ENCODE measurements around the gene ABCG5.

Gene ABCG5

DNA sequence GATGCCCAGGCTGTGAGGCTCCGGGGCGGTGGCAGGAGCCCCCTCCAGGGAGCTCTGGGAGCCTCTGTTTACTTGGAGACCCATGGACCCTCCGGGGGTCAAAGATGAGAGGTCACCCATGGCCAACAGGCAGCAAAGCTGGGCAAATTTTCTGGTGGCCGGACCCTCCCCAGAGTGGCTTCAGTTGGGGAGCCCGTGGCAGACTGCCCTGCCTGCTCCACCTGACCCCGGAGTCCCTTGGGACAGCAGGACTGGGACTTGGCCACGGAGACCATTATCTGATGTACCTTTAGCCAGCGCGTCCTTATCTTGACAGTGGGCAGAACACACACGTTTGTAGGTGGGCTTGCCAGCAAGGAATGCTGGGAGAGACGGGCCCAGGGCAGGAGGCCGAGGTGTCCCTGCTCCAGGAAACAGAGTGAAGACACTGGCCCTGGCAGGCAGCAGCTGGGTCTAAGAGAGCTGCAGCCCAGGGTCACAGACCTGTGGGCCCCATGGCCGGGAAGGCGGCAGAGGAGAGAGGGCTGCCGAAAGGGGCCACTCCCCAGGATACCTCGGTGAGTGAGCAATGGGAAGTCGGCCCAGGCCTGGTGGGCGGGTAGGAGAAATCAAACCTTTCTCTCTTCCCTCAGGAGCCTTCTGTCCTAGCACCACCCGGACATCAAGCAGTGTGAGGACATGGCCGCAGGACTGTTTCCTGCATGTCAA is at the start of gene ABCG5, which contains the start of gene ABCG8:
ABCG5 (minus strand) TSS at position 280 of the 708 bp plus-strand sequence; CDS start at position 120, 160 bp downstream.
ABCG8 (plus strand) TSS at position 412 of the 708 bp plus-strand sequence; CDS start at position 495, 83 bp downstream.
- no peaks in the 10 kb centered on the region for H3K27me3 ChIP-seq (ENCODE audit: insufficient read depth, insufficient read length)
- TF ChIP-seq YY1 (IDR thresholded peaks at IDR 0.05; ENCODE audit: insufficient read depth, insufficient read length) (no peak), ZNF274 (IDR thresholded peaks at IDR 0.05; ENCODE audit: low read depth, low read length) (no peak), SUZ12 (IDR thresholded peaks at IDR 0.05; ENCODE audit: extremely low read depth, insufficient read depth, insufficient read length) (no peak)

DNA sequence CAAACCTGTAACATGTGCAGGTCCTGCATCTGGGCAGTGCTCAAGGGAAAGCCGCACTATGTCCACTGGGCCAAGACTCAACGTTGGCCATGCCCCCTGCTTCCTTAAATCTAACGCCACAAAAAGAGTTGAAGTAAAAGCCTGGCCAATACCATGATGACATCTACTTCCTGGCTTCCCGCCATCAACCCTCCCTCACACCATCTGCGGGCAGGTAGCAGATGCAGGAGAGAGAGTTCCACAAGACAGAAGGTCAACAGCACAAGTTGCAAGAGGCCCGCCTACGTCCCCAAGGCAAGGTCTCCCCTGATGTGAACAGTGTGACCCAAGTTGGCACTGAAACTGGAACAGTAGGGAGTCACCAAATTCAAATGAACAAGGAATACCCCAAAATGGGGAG is 48.5 kb upstream of the ABCG5 start:
- DNase-seq (ENCODE audit: low read depth, low spot score), result no peak
- Histone ChIP-seq H3K4me1 (ENCODE audit: insufficient read depth, insufficient read length) (no peaks in the 10 kb centered on the region), H3K9me3 (ENCODE audit: insufficient read depth, low read length) (no peaks in the 10 kb centered on the region), H3K36me3 (ENCODE audit: insufficient read depth, insufficient read length, low read length) (peaks cover 61% of the 10 kb centered on the region), H3K4me3 (ENCODE audit: insufficient read length, low read depth) (no peak overlapping the region), H3K27me3 (ENCODE audit: insufficient read depth, insufficient read length) (no peaks in the 10 kb centered on the region), H3K9ac (ENCODE audit: insufficient read length, low read depth) (no peak overlapping the region)
- TF ChIP-seq YY1 (IDR thresholded peaks at IDR 0.05; ENCODE audit: insufficient read depth, insufficient read length) (no peak), ZNF274 (IDR thresholded peaks at IDR 0.05; ENCODE audit: low read depth, low read length) (no peak), SUZ12 (IDR thresholded peaks at IDR 0.05; ENCODE audit: extremely low read depth, insufficient read depth, insufficient read length) (no peak)

More for the DNA sequence above, at the start of gene ABCG5, which contains the start of gene ABCG8:
- H3K4me1 ChIP-seq (ENCODE audit: insufficient read depth, insufficient read length), result no peaks in the 10 kb centered on the region
- no peaks in the 10 kb centered on the region for H3K9me3 ChIP-seq (ENCODE audit: insufficient read depth, low read length)
- no peak within 1 kb of the TSS for H3K4me3 ChIP-seq (ENCODE audit: insufficient read length, low read depth)
- no peaks in the 10 kb centered on the region for H3K36me3 ChIP-seq (ENCODE audit: insufficient read depth, insufficient read length, low read length)
- H3K9ac ChIP-seq (ENCODE audit: insufficient read length, low read depth), result no peak within 1 kb of the TSS
- no peak for DNase-seq (ENCODE audit: low read depth, low spot score)

DNA sequence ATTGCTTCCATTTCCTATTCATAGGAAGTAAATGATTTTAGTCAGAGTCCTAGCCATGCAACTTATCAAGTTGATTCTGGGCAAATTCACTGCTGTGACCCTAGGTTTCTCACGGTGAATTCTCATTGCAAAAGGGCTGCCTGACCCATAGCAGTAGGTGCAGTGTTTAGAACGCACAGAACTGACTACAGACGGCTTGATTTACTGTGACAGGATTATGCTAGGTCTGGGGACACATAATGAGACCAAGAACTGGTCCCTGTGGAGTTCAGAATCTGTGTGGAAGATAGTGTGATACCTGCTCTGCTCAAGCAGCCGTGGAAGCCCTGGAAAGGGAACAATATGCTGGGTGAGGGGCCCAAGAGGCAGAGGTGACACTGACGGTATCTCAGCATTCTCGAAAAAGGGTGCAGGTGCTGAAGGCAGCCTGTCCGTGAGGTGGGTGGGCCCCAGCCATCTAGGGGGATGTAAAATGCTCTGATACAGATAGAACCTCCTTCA is 46.5 kb upstream of the ABCG5 start:
- Histone ChIP-seq H3K9me3 (ENCODE audit: insufficient read depth, low read length) (no peaks in the 10 kb centered on the region), H3K27me3 (ENCODE audit: insufficient read depth, insufficient read length) (no peaks in the 10 kb centered on the region), H3K9ac (ENCODE audit: insufficient read length, low read depth) (no peak overlapping the region), H3K4me3 (ENCODE audit: insufficient read length, low read depth) (no peak overlapping the region), H3K36me3 (ENCODE audit: insufficient read depth, insufficient read length, low read length) (peaks cover 45% of the 10 kb centered on the region), H3K4me1 (ENCODE audit: insufficient read depth, insufficient read length) (no peaks in the 10 kb centered on the region)
- DNase-seq (ENCODE audit: low read depth, low spot score), result no peak
- TF ChIP-seq SUZ12 (IDR thresholded peaks at IDR 0.05; ENCODE audit: extremely low read depth, insufficient read depth, insufficient read length) (no peak), YY1 (IDR thresholded peaks at IDR 0.05; ENCODE audit: insufficient read depth, insufficient read length) (no peak), ZNF274 (IDR thresholded peaks at IDR 0.05; ENCODE audit: low read depth, low read length) (no peak)

DNA sequence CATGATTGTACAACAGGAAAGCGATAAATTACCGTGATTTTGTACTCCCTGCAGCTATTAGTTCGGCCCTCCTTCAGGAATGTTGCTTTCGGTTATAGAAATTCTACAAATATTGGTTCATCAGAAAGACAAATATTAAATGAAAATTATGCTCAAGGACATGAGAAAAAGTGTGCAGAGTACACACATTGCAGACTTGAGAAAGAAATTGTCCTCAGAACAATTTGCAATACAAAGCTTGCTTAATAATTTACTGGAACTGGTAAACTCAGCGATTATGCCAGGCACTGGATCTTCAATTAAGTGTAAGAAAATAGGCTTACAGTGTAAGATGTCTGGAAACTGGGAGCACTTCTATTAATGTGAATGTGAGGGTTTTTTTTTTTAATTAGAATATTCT is 46.0 kb upstream of the ABCG5 start:
- Histone ChIP-seq H3K36me3 (ENCODE audit: insufficient read depth, insufficient read length, low read length) (peaks cover 40% of the 10 kb centered on the region), H3K9me3 (ENCODE audit: insufficient read depth, low read length) (no peaks in the 10 kb centered on the region), H3K27me3 (ENCODE audit: insufficient read depth, insufficient read length) (no peaks in the 10 kb centered on the region), H3K4me1 (ENCODE audit: insufficient read depth, insufficient read length) (no peaks in the 10 kb centered on the region), H3K4me3 (ENCODE audit: insufficient read length, low read depth) (no peak overlapping the region), H3K9ac (ENCODE audit: insufficient read length, low read depth) (no peak overlapping the region)
- DNase-seq (ENCODE audit: low read depth, low spot score), result no peak
- TF ChIP-seq SUZ12 (IDR thresholded peaks at IDR 0.05; ENCODE audit: extremely low read depth, insufficient read depth, insufficient read length) (no peak), ZNF274 (IDR thresholded peaks at IDR 0.05; ENCODE audit: low read depth, low read length) (no peak)

DNA sequence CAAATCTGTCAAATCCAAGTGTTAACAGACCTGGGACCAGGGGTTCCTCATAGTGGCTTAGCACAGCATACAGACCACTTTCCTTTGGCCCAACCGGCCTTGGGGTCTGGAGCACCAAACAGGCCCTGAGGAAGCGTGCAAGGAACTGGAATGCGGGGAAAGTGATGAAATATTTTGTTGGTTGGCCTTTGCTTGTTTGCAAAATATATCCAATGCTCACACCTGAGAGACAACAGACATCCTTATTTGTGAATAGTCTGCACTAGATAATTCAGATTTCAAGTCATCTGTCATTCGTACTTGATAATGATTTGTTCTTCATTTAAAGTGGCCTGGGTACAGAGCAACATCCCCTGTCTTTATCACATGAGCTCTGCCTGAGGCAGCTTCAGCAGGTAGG is 43.7 kb upstream of the ABCG5 start:
- Histone ChIP-seq H3K4me1 (ENCODE audit: insufficient read depth, insufficient read length) (no peaks in the 10 kb centered on the region), H3K9ac (ENCODE audit: insufficient read length, low read depth) (no peak overlapping the region), H3K4me3 (ENCODE audit: insufficient read length, low read depth) (no peak overlapping the region), H3K27me3 (ENCODE audit: insufficient read depth, insufficient read length) (peaks cover 3% of the 10 kb centered on the region), H3K36me3 (ENCODE audit: insufficient read depth, insufficient read length, low read length) (peaks cover 20% of the 10 kb centered on the region), H3K9me3 (ENCODE audit: insufficient read depth, low read length) (no peaks in the 10 kb centered on the region)
- TF ChIP-seq SUZ12 (IDR thresholded peaks at IDR 0.05; ENCODE audit: extremely low read depth, insufficient read depth, insufficient read length), result no peak
- no peak for TF ChIP-seq ZNF274 (IDR thresholded peaks at IDR 0.05; ENCODE audit: low read depth, low read length)
- TF ChIP-seq YY1 (IDR thresholded peaks at IDR 0.05; ENCODE audit: insufficient read depth, insufficient read length), result no peak
- no peak for DNase-seq (ENCODE audit: low read depth, low spot score)

DNA sequence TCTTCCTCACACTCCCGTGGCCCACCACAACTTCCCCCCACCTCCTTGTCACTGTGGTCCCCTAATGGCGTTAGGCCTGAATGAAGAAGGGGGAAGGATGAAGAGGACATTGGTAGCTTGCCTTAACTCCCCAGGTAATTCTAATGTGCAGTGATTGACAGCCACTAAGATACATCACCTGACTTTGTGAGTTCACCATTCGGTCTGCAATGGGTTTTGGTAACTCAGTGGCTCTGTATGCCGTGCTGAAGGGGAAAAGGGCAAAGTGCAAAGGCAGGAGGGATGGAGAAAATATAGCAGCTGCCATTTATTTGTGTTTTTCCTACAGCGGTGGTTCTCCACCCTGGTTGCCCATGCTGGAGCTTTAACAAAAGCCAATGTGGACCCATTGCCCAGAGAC is 42.3 kb upstream of the ABCG5 start:
- Histone ChIP-seq H3K9me3 (ENCODE audit: insufficient read depth, low read length) (no peaks in the 10 kb centered on the region), H3K4me1 (ENCODE audit: insufficient read depth, insufficient read length) (no peaks in the 10 kb centered on the region), H3K4me3 (ENCODE audit: insufficient read length, low read depth) (no peak overlapping the region), H3K9ac (ENCODE audit: insufficient read length, low read depth) (no peak overlapping the region), H3K36me3 (ENCODE audit: insufficient read depth, insufficient read length, low read length) (peaks cover 8% of the 10 kb centered on the region), H3K27me3 (ENCODE audit: insufficient read depth, insufficient read length) (peaks cover 3% of the 10 kb centered on the region)
- DNase-seq (ENCODE audit: low read depth, low spot score), result no peak
- TF ChIP-seq YY1 (IDR thresholded peaks at IDR 0.05; ENCODE audit: insufficient read depth, insufficient read length) (no peak), SUZ12 (IDR thresholded peaks at IDR 0.05; ENCODE audit: extremely low read depth, insufficient read depth, insufficient read length) (no peak), ZNF274 (IDR thresholded peaks at IDR 0.05; ENCODE audit: low read depth, low read length) (no peak)

DNA sequence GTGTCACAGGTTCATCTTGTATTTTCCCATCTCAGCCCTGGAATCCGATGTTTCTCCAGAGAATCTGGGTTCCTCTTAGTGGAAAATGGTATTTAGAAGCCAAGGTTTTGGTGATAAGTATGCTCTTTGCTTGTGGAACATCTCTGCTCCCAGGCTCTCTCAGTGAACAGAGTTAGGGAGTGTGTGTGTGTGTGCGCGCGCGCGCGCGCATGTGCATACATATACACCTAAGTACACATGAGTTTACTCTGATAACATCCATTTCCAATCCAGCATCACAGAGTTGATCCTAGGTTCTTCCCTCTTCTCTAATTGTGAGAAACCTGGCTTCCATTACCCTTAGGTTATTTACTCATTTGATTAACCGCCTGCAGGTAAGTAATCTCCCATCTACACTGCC is 41.8 kb upstream of the ABCG5 start:
- Histone ChIP-seq H3K9me3 (ENCODE audit: insufficient read depth, low read length) (no peaks in the 10 kb centered on the region), H3K36me3 (ENCODE audit: insufficient read depth, insufficient read length, low read length) (peaks cover 4% of the 10 kb centered on the region), H3K27me3 (ENCODE audit: insufficient read depth, insufficient read length) (peaks cover 3% of the 10 kb centered on the region), H3K4me1 (ENCODE audit: insufficient read depth, insufficient read length) (no peaks in the 10 kb centered on the region), H3K9ac (ENCODE audit: insufficient read length, low read depth) (no peak overlapping the region), H3K4me3 (ENCODE audit: insufficient read length, low read depth) (no peak overlapping the region)
- DNase-seq (ENCODE audit: low read depth, low spot score), result no peak
- TF ChIP-seq SUZ12 (IDR thresholded peaks at IDR 0.05; ENCODE audit: extremely low read depth, insufficient read depth, insufficient read length) (no peak), ZNF274 (IDR thresholded peaks at IDR 0.05; ENCODE audit: low read depth, low read length) (no peak), YY1 (IDR thresholded peaks at IDR 0.05; ENCODE audit: insufficient read depth, insufficient read length) (no peak)

Data from NT2/D1 (cell line).